GM13976 (cell line): ENCODE results near the gene LGMN.
"Not testable (repeated sequence)": the region's sequence is repeated elsewhere in the genome, so short reads cannot be mapped to it uniquely, and the experiment has no call there.

Source experiments
- DNase-seq: peaks from one replicate; pipeline ENCODE4 v3.0.0; 2012; ENCODE audit warnings: low spot score
- CTCF ChIP-seq: IDR thresholded peaks from 2 replicates; pipeline ENCODE4 v1.5.1; 2012; ENCODE audit warnings: borderline replicate concordance, mild to moderate bottlenecking; ENCODE audit not compliant: insufficient read depth; ENCODE audit errors: extremely low read depth, missing control alignments, control extremely low read depth
- in situ Hi-C: fragments of 300-500 bp; cut with MboI; formaldehyde crosslinking; loops from one replicate; pipeline ENCODE4 v1.12.0; 2022; ENCODE audit warnings: low sequenced_read_pairs, mixed read lengths, inconsistent platforms; ENCODE audit not compliant: unreplicated experiment

The LGMN gene

GRCh38 chr14:92759300-92759678 lies 10.9 kb upstream of the LGMN start:
- in situ Hi-C loops: no loop called here
- no peak for DNase-seq
- TF ChIP-seq CTCF: no peak

DNA sequence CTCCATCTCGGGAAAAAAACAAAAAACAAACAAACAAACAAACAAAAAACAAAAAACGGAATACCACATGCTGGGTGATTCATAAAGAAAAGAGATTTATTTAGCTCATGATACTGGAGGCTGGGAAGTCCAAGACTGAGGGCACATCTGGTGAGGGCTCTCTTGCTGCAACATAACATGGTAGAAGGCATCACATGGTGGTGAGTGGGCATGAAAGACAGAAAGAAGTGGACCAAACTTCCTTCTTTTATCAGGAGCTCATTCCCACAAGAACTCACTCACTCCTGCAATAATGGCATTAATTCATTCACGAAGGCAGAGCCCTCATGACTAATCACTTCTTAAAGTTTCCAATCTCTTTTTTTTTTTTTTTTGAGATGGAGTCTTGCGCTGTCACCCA lies 8.0 kb upstream of the LGMN start:
- no peak for TF ChIP-seq CTCF
- in situ Hi-C loops: no loop called here
- no peak for DNase-seq

GRCh38 chr14:92755495-92755894 lies 7.1 kb upstream of the LGMN start:
- DNase-seq: no peak
- in situ Hi-C loops: no loop called here
- no peak for TF ChIP-seq CTCF

- no peak for TF ChIP-seq CTCF
- DNase-seq: no peak
- in situ Hi-C loops: no loop called here
These were observed 6.5 kb upstream of the LGMN start for GRCh38 chr14:92754966-92755365.

GRCh38 chr14:92753250-92753649 lies 4.8 kb upstream of the LGMN start:
- in situ Hi-C loops: no loop called here

GRCh38 chr14:92751819-92752218 lies 3.4 kb upstream of the LGMN start:
- in situ Hi-C loops: no loop called here
- DNase-seq: peak; percentile 61
- no peak for TF ChIP-seq CTCF

More at GRCh38 chr14:92753250-92753649, 4.8 kb upstream of the LGMN start:
- TF ChIP-seq CTCF: no peak
- no peak for DNase-seq

- DNase-seq: no peak
- in situ Hi-C loops: no loop called here
- no peak for TF ChIP-seq CTCF
These were observed 2.6 kb upstream of the LGMN start for GRCh38 chr14:92750994-92751400.

DNA sequence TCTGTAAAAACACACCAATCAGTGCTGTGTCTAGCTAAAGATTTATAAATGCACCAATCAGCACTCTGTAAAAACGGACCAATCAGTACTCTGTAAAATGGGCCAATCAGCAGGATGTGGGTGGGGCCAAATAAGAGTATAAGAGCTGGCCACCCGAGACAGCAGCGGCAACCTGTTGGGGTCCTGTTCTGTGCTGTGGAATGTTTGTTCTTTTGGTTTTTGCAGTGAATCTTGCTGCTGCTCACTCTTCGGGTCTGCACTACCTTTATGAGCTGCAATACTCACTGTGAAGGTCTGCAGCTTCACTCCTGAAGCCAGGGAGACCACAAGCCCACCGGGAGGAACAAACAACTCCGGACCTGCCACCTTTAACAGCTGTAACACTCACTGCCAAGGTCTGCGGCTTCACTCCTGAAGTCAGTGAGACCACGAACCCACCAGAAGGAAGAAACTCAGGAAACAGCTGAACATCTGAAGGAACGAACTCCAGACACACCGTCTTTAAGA lies 1.8 kb upstream of the LGMN start:
- in situ Hi-C loops, DNase-seq: not testable (repeated sequence)
